ENCODE measurements around the gene ROR2. TPM values are rescaled to one million over a fixed set of nuclear protein-coding genes. Genes with fewer than 3 reads are reported as not detected.
"Not testable (repeated sequence)": the region's sequence is repeated elsewhere in the genome, so short reads cannot be mapped to it uniquely, and the experiment has no call there.

The ROR2 gene
- total RNA-seq, 4 donors from 2014 or later: 37.4 to 71.8 (median 59.4) TPM

DNA sequence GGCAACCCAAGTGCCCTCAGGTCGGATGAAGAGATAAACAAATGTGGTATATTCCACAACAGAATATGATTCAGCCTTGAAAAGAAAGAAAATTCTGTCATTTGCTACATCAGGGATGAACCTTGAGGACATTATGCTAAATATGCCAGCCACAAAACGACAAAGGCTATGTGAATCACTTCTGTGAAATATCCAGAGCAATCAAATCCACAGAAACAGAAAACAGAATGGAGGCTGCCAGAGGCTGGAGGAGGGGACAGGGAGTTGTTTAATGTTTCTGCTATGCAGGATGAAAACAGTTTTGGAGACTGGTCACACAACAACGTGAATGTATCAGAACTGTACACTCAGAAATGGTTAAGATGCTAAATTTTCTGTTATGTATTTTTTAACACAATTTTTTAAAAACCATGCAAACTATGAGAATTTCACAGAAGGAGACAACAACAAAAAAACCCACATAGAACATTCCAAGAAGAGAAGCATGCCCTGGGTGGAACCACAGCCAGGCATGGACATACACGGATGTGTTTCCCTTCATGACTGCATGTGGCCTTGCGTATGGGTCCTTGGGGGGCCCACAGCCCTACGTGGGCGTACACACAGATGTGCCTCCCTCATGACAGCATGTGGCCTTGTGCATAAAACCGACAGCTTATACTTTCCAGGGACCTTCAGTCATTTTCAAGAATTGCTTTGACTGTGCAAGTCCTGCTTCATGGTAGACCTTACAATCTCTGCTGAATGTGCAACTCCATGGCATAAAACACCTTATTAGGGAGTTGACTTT, 146.7 kb downstream of the ROR2 start:
- no peak for DNase-seq (ENCODE audit: extremely low spot score)
- intact Hi-C loops (cut with DNase I): no loop called here
- Histone ChIP-seq H3K27me3 (no peaks in the 10 kb centered on the region), H3K36me3 (no peaks in the 10 kb centered on the region), H3K4me1 (peaks cover 6 to 93% (median 88%) of the 10 kb centered on the region in 4 donors), H3K27ac (replicated peaks in 1 of 4) (peak overlapping the region; percentile 16 to 68 (median 44)), H3K4me3 (no peak overlapping the region), H3K9me3 (no peaks in the 10 kb centered on the region)
- WGBS: 59% methylated on average over 8 of the region's 8 CpGs
- TF ChIP-seq, protein P1, sequence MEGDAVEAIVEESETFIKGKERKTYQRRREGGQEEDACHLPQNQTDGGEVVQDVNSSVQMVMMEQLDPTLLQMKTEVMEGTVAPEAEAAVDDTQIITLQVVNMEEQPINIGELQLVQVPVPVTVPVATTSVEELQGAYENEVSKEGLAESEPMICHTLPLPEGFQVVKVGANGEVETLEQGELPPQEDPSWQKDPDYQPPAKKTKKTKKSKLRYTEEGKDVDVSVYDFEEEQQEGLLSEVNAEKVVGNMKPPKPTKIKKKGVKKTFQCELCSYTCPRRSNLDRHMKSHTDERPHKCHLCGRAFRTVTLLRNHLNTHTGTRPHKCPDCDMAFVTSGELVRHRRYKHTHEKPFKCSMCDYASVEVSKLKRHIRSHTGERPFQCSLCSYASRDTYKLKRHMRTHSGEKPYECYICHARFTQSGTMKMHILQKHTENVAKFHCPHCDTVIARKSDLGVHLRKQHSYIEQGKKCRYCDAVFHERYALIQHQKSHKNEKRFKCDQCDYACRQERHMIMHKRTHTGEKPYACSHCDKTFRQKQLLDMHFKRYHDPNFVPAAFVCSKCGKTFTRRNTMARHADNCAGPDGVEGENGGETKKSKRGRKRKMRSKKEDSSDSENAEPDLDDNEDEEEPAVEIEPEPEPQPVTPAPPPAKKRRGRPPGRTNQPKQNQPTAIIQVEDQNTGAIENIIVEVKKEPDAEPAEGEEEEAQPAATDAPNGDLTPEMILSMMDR (IDR thresholded peaks at IDR 0.05): no peak
- TF ChIP-seq POLR2A (IDR thresholded peaks at IDR 0.05; ENCODE audit: low read depth) (no peak), POLR2AphosphoS5 (IDR thresholded peaks at IDR 0.05) (no peak), EP300 (IDR thresholded peaks at IDR 0.05) (no peak)

DNA sequence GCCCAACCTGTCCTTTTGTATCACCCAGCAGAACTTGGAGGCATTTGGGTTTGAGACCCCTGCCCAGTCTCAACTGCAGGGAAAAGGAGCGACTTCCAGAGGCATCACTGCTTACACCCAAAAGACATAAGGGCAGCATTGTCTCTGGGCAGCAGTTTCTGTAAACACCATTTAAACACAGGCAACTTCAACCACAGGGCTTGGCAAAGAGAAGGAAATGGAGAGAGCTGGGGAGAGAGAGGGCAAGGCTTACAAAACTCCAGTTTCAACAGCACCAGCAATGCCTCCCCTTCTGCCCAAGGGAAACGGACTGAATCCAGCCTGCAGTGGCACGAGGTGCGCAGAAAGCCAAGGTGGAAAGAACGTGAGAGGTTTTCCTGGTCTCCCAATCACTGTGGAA, 147.6 kb downstream of the ROR2 start:
- no peaks in the 10 kb centered on the region for H3K27me3 ChIP-seq
- no peak for TF ChIP-seq POLR2AphosphoS5 (IDR thresholded peaks at IDR 0.05)
- TF ChIP-seq POLR2A (IDR thresholded peaks at IDR 0.05; ENCODE audit: low read depth): no peak
- TF ChIP-seq, protein P1 (IDR thresholded peaks at IDR 0.05): no peak
- no peak for TF ChIP-seq EP300 (IDR thresholded peaks at IDR 0.05)
- H3K4me3 ChIP-seq: no peak overlapping the region
- peaks cover 6 to 87% (median 81%) of the 10 kb centered on the region in 4 donors for H3K4me1 ChIP-seq
- intact Hi-C loops (cut with DNase I): no loop called here
- H3K36me3 ChIP-seq: no peaks in the 10 kb centered on the region
- peak overlapping the region; percentile 16 to 68 (median 44) for H3K27ac ChIP-seq (replicated peaks in 1 of 4)
- no peaks in the 10 kb centered on the region for H3K9me3 ChIP-seq
- WGBS: 71% methylated on average over 5 of the region's 5 CpGs
- no peak for DNase-seq (ENCODE audit: extremely low spot score)

DNA sequence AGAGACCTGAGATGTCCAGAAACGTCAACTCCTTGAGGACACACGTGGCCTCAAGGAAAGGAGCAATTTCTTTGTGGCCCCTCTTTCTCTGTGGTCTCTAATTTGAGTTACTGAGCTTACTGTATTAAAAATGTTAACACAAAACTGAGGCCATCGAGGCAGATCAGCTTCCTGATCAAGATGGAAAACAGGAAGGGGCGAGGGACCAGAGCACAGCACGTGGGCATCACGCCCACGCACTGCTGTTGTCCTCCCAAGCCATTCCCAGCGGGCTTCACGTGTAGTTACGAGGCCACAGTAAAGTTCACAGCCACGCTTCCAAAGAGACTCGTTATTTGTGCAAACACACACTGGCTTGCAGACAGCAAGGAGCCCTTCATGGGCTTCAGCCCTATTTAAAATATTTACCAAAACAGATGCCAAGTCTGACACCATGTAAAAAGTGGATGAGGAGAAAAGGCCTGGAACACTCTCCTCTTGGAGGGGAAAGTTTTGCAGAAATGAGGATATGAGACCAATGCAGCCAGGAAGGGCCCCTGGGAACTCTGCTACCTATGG, 149.5 kb downstream of the ROR2 start:
- WGBS: 76% methylated on average over 12 of the region's 12 CpGs
- Histone ChIP-seq H3K4me3 (no peak overlapping the region), H3K9me3 (no peaks in the 10 kb centered on the region), H3K27me3 (no peaks in the 10 kb centered on the region), H3K27ac (replicated peaks in 1 of 4) (peak overlapping the region; percentile 81 to 82 (median 82)), H3K36me3 (no peaks in the 10 kb centered on the region), H3K4me1 (peaks cover 6 to 86% (median 76%) of the 10 kb centered on the region in 4 donors)
- DNase-seq (ENCODE audit: extremely low spot score): no peak
- TF ChIP-seq, protein P1 (IDR thresholded peaks at IDR 0.05): no peak
- TF ChIP-seq POLR2AphosphoS5 (IDR thresholded peaks at IDR 0.05): no peak
- no peak for TF ChIP-seq EP300 (IDR thresholded peaks at IDR 0.05)
- TF ChIP-seq POLR2A (IDR thresholded peaks at IDR 0.05; ENCODE audit: low read depth): no peak
- intact Hi-C loops (cut with DNase I): no loop called here

DNA sequence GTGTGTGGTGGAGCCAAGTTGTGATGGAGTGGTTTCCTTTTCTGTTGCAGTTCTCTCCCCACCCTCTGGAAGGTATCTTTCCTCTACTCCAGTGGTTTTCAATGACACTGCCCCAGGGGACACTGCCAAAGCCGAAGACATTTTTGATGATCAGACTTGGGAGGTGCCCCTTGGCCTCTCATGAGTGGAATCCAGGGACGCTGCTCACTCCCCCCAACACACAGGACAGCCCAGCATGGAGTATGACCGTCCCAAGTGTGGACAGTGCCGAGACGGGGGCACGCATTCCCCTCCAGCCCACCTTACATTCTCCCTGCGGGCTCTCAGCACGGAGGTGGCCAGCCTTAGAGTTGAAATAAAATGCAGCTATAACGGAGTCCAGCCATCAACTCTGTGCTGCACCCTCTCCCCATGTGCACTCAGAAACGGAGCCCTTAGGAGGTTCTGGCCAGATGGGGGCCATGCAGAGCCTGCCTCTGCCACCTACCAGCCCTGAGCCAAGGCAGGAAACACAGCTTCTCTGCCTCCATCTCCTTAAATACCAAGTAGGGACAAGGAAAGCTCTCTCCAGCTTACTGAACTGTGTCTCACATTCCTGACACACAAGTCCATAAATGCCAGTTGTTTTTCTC, 150.8 kb downstream of the ROR2 start:
- intact Hi-C loops (cut with DNase I): no loop called here

DNA sequence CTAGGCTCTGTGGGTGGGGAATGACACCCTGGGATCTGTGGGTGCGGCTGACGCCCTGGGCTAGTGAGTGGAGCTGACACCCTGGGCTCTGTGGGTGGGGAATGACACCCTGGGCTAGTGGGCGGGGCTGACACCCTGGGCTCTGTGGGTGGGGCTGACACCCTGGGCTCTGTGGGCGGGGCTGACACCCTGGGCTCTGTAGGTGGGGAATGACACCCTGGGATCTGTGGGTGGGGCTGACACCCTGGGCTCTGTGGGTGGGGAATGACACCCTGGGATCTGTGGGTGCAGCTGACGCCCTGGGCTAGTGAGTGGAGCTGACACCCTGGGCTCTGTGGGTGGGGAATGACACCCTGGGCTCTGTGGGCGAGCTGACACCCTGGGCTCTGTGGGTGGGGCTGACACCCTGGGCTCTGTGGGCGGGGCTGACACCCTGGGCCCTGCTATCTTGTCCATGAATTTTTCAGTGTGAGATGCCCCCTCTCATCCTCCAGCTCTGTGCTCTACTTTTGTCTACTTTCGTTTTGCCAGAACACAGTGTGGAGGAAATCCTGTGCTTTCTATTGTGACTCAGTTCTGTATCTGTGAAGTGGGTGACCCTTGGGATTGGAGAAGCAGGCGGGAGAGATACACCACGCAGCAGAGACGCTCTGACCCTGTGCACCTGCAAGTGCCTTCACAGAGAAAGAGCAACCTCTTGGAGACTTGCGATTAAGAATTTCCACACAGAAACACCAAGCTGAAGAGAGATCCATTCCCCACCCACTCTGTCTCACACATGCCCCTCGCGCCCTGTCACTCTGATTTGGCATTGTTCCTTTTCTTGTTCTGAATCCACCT, 151.5 kb downstream of the ROR2 start:
- DNase-seq (ENCODE audit: extremely low spot score); H3K9me3 ChIP-seq; H3K4me3 ChIP-seq; H3K36me3 ChIP-seq; H3K27me3 ChIP-seq; intact Hi-C loops (cut with DNase I): not testable (repeated sequence)
- WGBS: 65% methylated on average over 11 of the region's 14 CpGs
- H3K4me1 ChIP-seq: peaks cover 6 to 69% (median 62%) of the 10 kb centered on the region in 4 donors
- H3K27ac ChIP-seq (replicated peaks in 1 of 4): peak overlapping the region; percentile 81 to 82 (median 82)

More for the DNA sequence above, 150.8 kb downstream of the ROR2 start:
- TF ChIP-seq, protein P1 (IDR thresholded peaks at IDR 0.05): no peak
- no peak for TF ChIP-seq EP300 (IDR thresholded peaks at IDR 0.05)
- no peak for TF ChIP-seq POLR2A (IDR thresholded peaks at IDR 0.05; ENCODE audit: low read depth)
- no peak for TF ChIP-seq POLR2AphosphoS5 (IDR thresholded peaks at IDR 0.05)
- H3K27me3 ChIP-seq: no peaks in the 10 kb centered on the region
- no peaks in the 10 kb centered on the region for H3K9me3 ChIP-seq
- no peak for DNase-seq (ENCODE audit: extremely low spot score)
- 78% methylated on average over 6 of the region's 10 CpGs for WGBS
- no peaks in the 10 kb centered on the region for H3K36me3 ChIP-seq
- H3K27ac ChIP-seq (replicated peaks in 1 of 4): peak overlapping the region; percentile 81 to 82 (median 82)
- peaks cover 6 to 76% (median 68%) of the 10 kb centered on the region in 4 donors for H3K4me1 ChIP-seq
- no peak overlapping the region for H3K4me3 ChIP-seq

DNA sequence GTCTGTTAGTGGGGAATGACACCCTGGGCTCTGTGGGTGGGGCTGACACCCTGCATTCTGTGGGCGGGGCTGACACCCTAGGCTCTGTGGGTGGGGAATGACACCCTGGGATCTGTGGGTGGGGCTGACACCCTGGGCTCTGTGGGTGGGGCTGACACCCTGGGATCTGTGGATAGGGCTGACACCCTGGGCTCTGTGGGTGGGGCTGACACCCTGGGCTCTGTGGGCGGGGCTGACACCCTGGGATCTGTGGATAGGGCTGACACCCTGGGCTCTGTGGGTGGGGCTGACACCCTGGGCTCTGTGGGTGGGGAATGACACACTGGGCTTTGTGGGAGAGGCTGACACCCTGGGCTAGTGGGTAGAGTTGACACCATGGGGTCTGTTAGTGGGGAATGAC, 152.5 kb downstream of the ROR2 start:
- intact Hi-C loops (cut with DNase I); H3K36me3 ChIP-seq; H3K27me3 ChIP-seq; H3K4me3 ChIP-seq; H3K27ac ChIP-seq (replicated peaks in 1 of 4); H3K9me3 ChIP-seq; DNase-seq (ENCODE audit: extremely low spot score): not testable (repeated sequence)
- H3K4me1 ChIP-seq: peaks cover 6 to 59% (median 52%) of the 10 kb centered on the region in 4 donors
- WGBS: no CpG with 5 or more reads among the region's 2 CpGs

DNA sequence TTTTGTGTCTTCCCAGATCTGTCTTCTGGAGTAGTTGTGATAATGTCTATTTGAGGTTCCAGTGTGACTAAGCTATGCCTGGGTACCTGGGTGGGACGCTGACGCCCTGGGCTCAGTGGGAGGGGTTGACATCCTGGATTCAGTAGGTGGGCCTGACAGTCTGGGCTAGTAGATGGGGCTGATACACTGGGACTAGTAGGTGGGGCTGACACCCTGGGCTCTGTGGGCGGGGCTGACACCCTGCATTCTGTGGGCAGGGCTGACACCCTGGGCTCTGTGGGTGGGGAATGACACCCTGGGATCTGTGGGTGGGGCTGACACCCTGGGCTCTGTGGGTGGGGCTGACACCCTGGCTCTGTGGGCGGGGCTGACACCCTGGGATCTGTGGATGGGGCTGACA, 153.5 kb downstream of the ROR2 start:
- H3K4me1 ChIP-seq: peaks cover 6 to 53% (median 43%) of the 10 kb centered on the region in 4 donors
- H3K27ac ChIP-seq (replicated peaks in 1 of 4): peak overlapping the region; percentile 70 to 80 (median 72)
- H3K4me3 ChIP-seq; H3K27me3 ChIP-seq; DNase-seq (ENCODE audit: extremely low spot score); intact Hi-C loops (cut with DNase I); H3K36me3 ChIP-seq; H3K9me3 ChIP-seq: not testable (repeated sequence)
- WGBS: 82% methylated on average over 2 of the region's 4 CpGs
